ENCODE measurements around the gene HSD3B2.
A peak's percentile ranks its signal among the peaks of the same experiment; 100 is the strongest.
"Not testable (repeated sequence)": the region's sequence is repeated elsewhere in the genome, so short reads cannot be mapped to it uniquely, and the experiment has no call there.

Gene HSD3B2

GRCh38 chr1:119372503-119373086 is 42.4 kb upstream of the HSD3B2 start:
- H3K4me3 ChIP-seq (ENCODE audit: low read depth, low read length): no peak overlapping the region
- peak; percentile 65 for DNase-seq (ENCODE audit: low read depth)
- TF ChIP-seq CTCF (conservative IDR thresholded peaks at IDR 0.05; ENCODE audit: low read depth, low read length): peak; percentile 47

DNA sequence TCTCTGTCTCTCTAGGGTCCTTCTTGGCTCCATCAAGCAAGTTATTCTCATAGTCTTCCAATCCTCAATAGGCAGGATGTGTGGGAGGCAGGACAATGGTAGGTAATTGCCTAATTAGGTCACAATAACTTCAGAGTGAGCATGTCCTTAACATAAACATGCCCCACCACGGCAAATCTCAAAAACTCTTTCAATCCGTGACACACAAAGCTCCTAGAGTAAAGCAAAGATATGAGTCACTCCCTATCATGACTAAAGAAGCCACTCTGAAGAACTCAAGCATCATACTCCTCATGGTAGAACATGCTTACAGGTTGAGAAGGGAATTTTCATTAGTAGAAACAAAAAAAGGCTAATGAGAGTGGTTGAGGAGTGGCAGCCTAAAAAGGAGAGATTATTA is 41.5 kb upstream of the HSD3B2 start:
- no peak overlapping the region for H3K4me3 ChIP-seq (ENCODE audit: low read depth, low read length)
- no peak for TF ChIP-seq CTCF (conservative IDR thresholded peaks at IDR 0.05; ENCODE audit: low read depth, low read length)
- DNase-seq (ENCODE audit: low read depth): peak; percentile 33

- no peak for TF ChIP-seq CTCF (conservative IDR thresholded peaks at IDR 0.05; ENCODE audit: low read depth, low read length)
- H3K4me3 ChIP-seq (ENCODE audit: low read depth, low read length): no peak overlapping the region
- DNase-seq (ENCODE audit: low read depth): peak; percentile 34
Observed at GRCh38 chr1:119374208-119374874, 40.6 kb upstream of the HSD3B2 start.

DNA sequence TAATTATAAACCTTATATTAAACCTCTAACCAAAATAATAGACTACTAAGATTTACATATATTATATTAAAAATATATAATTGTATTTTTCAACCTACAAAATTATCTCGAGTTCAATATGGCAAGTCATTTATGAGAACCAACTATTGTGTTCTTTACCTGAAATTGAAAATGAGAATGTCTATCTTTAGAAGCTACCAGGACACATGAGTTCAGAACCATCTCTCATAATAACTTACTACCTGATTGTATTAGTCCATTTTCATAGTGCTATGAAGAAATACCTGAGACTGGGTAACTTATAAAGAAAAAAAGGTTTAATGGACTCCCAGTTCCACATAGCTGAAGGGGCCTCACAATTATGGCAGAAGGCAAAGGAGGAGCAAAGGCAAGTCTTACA is 39.6 kb upstream of the HSD3B2 start:
- no peak overlapping the region for H3K4me3 ChIP-seq (ENCODE audit: low read depth, low read length)
- no peak for TF ChIP-seq CTCF (conservative IDR thresholded peaks at IDR 0.05; ENCODE audit: low read depth, low read length)
- no peak for DNase-seq (ENCODE audit: low read depth)

DNA sequence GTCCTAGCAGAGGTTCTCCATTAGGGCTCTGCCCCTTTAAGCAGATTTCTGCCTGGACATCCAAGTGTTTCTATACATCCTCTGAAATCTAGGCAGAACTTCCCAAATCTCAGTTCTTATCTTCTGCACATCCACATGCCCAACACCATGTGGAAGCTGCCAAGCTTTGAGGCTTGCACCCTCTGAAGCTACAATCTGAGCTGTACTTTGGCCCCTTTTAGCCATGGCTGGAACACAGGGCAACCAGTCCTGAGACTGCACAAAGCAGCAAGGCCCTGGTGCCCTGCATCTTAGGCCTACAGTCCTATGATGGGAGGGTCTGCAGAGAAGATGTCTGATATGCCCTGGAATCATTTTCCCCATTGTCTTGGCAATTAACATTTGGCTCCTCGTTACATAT is 38.4 kb upstream of the HSD3B2 start:
- TF ChIP-seq CTCF (conservative IDR thresholded peaks at IDR 0.05; ENCODE audit: low read depth, low read length): no peak
- DNase-seq (ENCODE audit: low read depth): no peak
- no peak overlapping the region for H3K4me3 ChIP-seq (ENCODE audit: low read depth, low read length)

DNA sequence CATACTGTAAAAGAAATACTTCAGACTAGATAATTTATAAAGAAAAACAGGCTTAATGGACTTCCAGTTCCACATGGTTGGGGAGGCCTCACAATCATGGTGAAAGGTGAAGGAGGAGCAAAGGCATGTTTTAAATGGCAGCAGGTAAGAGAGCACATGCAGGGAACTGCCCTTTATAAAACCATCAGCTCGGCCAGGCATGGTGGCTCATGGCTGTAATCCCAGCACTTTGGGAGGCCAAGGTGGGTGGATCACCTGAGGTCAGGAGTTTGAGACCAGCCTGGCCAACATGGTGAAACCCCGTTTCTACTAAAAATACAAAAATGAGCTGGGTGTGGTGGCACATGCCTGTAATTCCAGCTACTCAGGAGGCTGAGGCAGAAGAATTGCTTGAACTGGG is 37.4 kb upstream of the HSD3B2 start:
- DNase-seq (ENCODE audit: low read depth); H3K4me3 ChIP-seq (ENCODE audit: low read depth, low read length): not testable (repeated sequence)

- no peak for DNase-seq (ENCODE audit: low read depth)
- no peak overlapping the region for H3K4me3 ChIP-seq (ENCODE audit: low read depth, low read length)
- TF ChIP-seq CTCF (conservative IDR thresholded peaks at IDR 0.05; ENCODE audit: low read depth, low read length): no peak
Observed at GRCh38 chr1:119379117-119379516, 35.8 kb upstream of the HSD3B2 start.
